Panc1 (cell line): ENCODE measurements around the gene SLC22A7.

Experiments
- CTCF ChIP-seq: fragments of 450-650 bp; IDR thresholded peaks from 2 replicates; pipeline ENCODE4 v1.5.1; 2017; ENCODE audit warnings: mild to moderate bottlenecking
- POLR2AphosphoS5 ChIP-seq: IDR thresholded peaks from 2 replicates; pipeline ENCODE4 v1.6.1; 2012; ENCODE audit warnings: mild to moderate bottlenecking, low read depth, low read length, moderate library complexity
- SIN3A ChIP-seq: IDR thresholded peaks from 2 replicates; pipeline ENCODE4 v1.6.1; 2012; ENCODE audit warnings: low read depth, mild to moderate bottlenecking, low read length, moderate library complexity, borderline replicate concordance; ENCODE audit not compliant: insufficient read depth
- TF ChIP-seq, protein P1 (sequence below), 2 experiments: IDR thresholded peaks; 2 replicates each; pipeline ENCODE4 v1.6.1; 2011 to 2012; ENCODE audit warnings: low read depth in 2 of 2, control low read depth in 1 of 2, low read length in 1 of 2, mild to moderate bottlenecking in 1 of 2, moderate library complexity in 1 of 2; ENCODE audit not compliant: insufficient read depth in 1 of 2

- TF ChIP-seq POLR2AphosphoS5 (no peak), CTCF (no peak), SIN3A (no peak)
- TF ChIP-seq, protein P1, sequence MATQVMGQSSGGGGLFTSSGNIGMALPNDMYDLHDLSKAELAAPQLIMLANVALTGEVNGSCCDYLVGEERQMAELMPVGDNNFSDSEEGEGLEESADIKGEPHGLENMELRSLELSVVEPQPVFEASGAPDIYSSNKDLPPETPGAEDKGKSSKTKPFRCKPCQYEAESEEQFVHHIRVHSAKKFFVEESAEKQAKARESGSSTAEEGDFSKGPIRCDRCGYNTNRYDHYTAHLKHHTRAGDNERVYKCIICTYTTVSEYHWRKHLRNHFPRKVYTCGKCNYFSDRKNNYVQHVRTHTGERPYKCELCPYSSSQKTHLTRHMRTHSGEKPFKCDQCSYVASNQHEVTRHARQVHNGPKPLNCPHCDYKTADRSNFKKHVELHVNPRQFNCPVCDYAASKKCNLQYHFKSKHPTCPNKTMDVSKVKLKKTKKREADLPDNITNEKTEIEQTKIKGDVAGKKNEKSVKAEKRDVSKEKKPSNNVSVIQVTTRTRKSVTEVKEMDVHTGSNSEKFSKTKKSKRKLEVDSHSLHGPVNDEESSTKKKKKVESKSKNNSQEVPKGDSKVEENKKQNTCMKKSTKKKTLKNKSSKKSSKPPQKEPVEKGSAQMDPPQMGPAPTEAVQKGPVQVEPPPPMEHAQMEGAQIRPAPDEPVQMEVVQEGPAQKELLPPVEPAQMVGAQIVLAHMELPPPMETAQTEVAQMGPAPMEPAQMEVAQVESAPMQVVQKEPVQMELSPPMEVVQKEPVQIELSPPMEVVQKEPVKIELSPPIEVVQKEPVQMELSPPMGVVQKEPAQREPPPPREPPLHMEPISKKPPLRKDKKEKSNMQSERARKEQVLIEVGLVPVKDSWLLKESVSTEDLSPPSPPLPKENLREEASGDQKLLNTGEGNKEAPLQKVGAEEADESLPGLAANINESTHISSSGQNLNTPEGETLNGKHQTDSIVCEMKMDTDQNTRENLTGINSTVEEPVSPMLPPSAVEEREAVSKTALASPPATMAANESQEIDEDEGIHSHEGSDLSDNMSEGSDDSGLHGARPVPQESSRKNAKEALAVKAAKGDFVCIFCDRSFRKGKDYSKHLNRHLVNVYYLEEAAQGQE (IDR thresholded peaks at IDR 0.05; ENCODE audit: insufficient read depth in 1 of 2, low read depth in 2 of 2, low read length in 1 of 2): no peak
These were observed 6.8 kb downstream of the SLC22A7 start for GRCh38 chr6:43304882-43305281.
